ENCODE data around the gene MAP2K1. TPM values are rescaled to one million over a fixed set of nuclear protein-coding genes. Genes with fewer than 3 reads are reported as not detected.

Gene MAP2K1
- polyA plus RNA-seq, 1 donor, result 27.1 TPM

DNA sequence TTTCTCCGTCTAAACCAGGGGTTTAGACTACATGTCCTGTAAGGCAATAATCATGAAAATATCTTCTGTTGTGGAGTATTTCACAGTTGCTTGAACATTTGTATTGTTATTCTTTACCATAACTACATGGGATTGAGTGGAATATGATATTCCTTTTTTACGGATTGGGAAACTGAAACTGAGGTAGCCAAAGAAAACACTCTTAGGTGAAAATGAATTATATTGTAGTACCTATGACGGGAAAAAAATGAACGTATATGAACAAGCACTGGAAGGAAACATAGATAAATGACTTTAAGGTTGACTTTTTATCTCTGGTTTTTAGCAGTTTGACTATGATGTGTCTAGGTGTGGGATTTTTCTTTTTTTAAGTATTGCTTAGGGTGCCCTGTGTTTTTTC, 35.6 kb downstream of the MAP2K1 start:
- no peaks in the 10 kb centered on the region for H3K27me3 ChIP-seq (ENCODE audit: control insufficient read depth, insufficient read depth, low read length)
- no peaks in the 10 kb centered on the region for H3K4me1 ChIP-seq (ENCODE audit: control insufficient read depth, insufficient read depth, low read length)
- DNase-seq, result no peak
- no peaks in the 10 kb centered on the region for H3K9me3 ChIP-seq (ENCODE audit: control insufficient read depth, low read depth, low read length)
- H3K36me3 ChIP-seq (ENCODE audit: control insufficient read depth, insufficient read depth, low read length), result no peaks in the 10 kb centered on the region
- 100% methylated on average over 1 of the region's 4 CpGs for WGBS (ENCODE audit: insufficient coverage, low lambda C conversion rate)
- no peak overlapping the region for H3K27ac ChIP-seq (ENCODE audit: low read length)
- no peak overlapping the region for H3K4me3 ChIP-seq (ENCODE audit: low read length)

DNA sequence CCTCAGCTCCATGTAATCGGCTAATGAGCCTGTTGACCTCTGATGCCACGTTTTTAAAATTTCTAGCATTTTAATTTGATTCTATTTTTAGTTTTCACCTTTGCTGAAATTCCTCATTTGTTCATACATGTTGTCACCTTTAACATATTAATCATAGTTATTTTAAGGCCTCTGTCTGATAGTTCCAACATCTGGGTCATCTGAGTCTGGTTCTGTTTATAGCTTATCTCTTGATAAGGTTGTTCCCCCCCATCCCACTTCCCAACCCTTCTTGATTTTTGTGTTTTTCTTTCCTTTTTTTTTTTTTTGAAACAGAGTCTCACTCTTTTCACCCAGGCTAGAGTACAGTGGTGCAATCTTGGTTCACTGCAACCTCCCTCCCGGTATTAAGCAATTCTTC, 36.4 kb downstream of the MAP2K1 start:
- H3K4me1 ChIP-seq (ENCODE audit: control insufficient read depth, insufficient read depth, low read length), result no peaks in the 10 kb centered on the region
- H3K27me3 ChIP-seq (ENCODE audit: control insufficient read depth, insufficient read depth, low read length), result no peaks in the 10 kb centered on the region
- 94% methylated on average over 2 of the region's 3 CpGs for WGBS (ENCODE audit: insufficient coverage, low lambda C conversion rate)
- no peaks in the 10 kb centered on the region for H3K36me3 ChIP-seq (ENCODE audit: control insufficient read depth, insufficient read depth, low read length)
- H3K4me3 ChIP-seq (ENCODE audit: low read length), result no peak overlapping the region
- DNase-seq, result no peak
- no peaks in the 10 kb centered on the region for H3K9me3 ChIP-seq (ENCODE audit: control insufficient read depth, low read depth, low read length)
- H3K27ac ChIP-seq (ENCODE audit: low read length), result no peak overlapping the region

DNA sequence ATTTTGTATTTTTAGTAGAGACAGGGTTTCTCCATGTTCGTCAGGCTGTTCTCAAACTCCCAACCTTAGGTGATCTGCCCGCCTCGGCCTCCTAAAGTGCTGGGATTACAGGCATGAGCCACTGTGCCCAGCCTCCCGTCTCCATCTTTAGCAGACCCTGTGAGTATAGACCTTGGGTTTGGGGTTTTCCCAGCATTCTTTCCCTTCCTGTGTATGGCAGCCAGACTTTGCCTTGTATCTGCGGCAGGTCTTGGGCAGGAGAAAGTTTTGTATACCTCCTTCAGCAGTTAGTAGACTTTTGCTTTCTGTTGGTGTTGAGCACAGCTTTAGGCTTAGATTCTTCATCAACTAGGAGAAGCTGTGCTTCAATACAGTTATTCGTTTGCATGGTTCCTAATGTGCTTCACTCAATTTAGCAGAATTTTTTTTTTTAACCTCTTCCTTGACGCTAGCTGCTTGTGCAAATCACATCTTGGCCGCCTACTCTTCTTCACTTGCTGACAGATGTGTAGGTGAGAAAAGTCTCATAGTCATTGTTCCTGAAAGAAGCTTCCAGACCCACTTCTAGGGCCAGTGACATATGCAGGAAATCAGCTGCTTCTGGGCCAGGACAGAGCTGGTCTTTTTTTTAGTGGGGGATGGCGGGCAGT, 38.4 kb downstream of the MAP2K1 start:
- Histone ChIP-seq H3K36me3 (ENCODE audit: control insufficient read depth, insufficient read depth, low read length) (no peaks in the 10 kb centered on the region), H3K4me3 (ENCODE audit: low read length) (no peak overlapping the region), H3K27me3 (ENCODE audit: control insufficient read depth, insufficient read depth, low read length) (no peaks in the 10 kb centered on the region), H3K9me3 (ENCODE audit: control insufficient read depth, low read depth, low read length) (no peaks in the 10 kb centered on the region), H3K4me1 (ENCODE audit: control insufficient read depth, insufficient read depth, low read length) (no peaks in the 10 kb centered on the region), H3K27ac (ENCODE audit: low read length) (no peak overlapping the region)
- DNase-seq, result no peak
- WGBS (ENCODE audit: insufficient coverage, low lambda C conversion rate), result no CpG with 5 or more reads among the region's 9 CpGs

DNA sequence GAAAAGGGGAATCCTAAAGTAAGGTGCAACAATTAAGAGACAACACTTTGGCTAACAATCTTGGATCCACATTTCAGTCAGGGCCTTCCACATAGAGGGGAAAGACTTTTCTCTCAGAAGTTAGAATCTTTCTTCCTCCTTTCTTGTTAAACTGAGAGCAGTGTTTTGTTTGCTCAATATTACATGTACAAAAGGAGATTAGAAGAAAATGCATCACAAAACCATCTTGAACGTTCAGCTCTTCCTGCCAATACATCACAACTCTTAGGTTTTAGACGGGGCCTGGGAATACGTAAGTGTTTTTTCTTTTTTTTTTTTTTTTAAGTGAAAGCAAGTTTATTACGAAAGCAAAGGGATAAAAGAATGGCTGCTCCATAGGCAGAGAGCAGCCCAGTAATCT, 39.1 kb downstream of the MAP2K1 start:
- no peak overlapping the region for H3K4me3 ChIP-seq (ENCODE audit: low read length)
- DNase-seq, result no peak
- H3K9me3 ChIP-seq (ENCODE audit: control insufficient read depth, low read depth, low read length), result no peaks in the 10 kb centered on the region
- no peaks in the 10 kb centered on the region for H3K4me1 ChIP-seq (ENCODE audit: control insufficient read depth, insufficient read depth, low read length)
- H3K27ac ChIP-seq (ENCODE audit: low read length), result no peak overlapping the region
- no peaks in the 10 kb centered on the region for H3K36me3 ChIP-seq (ENCODE audit: control insufficient read depth, insufficient read depth, low read length)
- WGBS (ENCODE audit: insufficient coverage, low lambda C conversion rate), result 79% methylated on average over 3 of the region's 4 CpGs
- no peaks in the 10 kb centered on the region for H3K27me3 ChIP-seq (ENCODE audit: control insufficient read depth, insufficient read depth, low read length)

- WGBS (ENCODE audit: insufficient coverage, low lambda C conversion rate), result no CpG with 5 or more reads among the region's 4 CpGs
- no peaks in the 10 kb centered on the region for H3K27me3 ChIP-seq (ENCODE audit: control insufficient read depth, insufficient read depth, low read length)
- H3K4me1 ChIP-seq (ENCODE audit: control insufficient read depth, insufficient read depth, low read length), result no peaks in the 10 kb centered on the region
- no peak for DNase-seq
- H3K9me3 ChIP-seq (ENCODE audit: control insufficient read depth, low read depth, low read length), result no peaks in the 10 kb centered on the region
- H3K4me3 ChIP-seq (ENCODE audit: low read length), result no peak overlapping the region
- no peak overlapping the region for H3K27ac ChIP-seq (ENCODE audit: low read length)
- no peaks in the 10 kb centered on the region for H3K36me3 ChIP-seq (ENCODE audit: control insufficient read depth, insufficient read depth, low read length)
These were observed 42.4 kb downstream of the MAP2K1 start for GRCh38 chr15:66429117-66429516.

- Histone ChIP-seq H3K27ac (ENCODE audit: low read length) (no peak overlapping the region), H3K4me1 (ENCODE audit: control insufficient read depth, insufficient read depth, low read length) (no peaks in the 10 kb centered on the region), H3K27me3 (ENCODE audit: control insufficient read depth, insufficient read depth, low read length) (no peaks in the 10 kb centered on the region), H3K36me3 (ENCODE audit: control insufficient read depth, insufficient read depth, low read length) (no peaks in the 10 kb centered on the region), H3K9me3 (ENCODE audit: control insufficient read depth, low read depth, low read length) (no peaks in the 10 kb centered on the region), H3K4me3 (ENCODE audit: low read length) (no peak overlapping the region)
- no peak for DNase-seq
- no CpG with 5 or more reads among the region's 7 CpGs for WGBS (ENCODE audit: insufficient coverage, low lambda C conversion rate)
These were observed 42.8 kb downstream of the MAP2K1 start for GRCh38 chr15:66429546-66429945.

- WGBS (ENCODE audit: insufficient coverage, low lambda C conversion rate), result no CpG with 5 or more reads among the region's 3 CpGs
- H3K4me1 ChIP-seq (ENCODE audit: control insufficient read depth, insufficient read depth, low read length), result no peaks in the 10 kb centered on the region
- no peaks in the 10 kb centered on the region for H3K27me3 ChIP-seq (ENCODE audit: control insufficient read depth, insufficient read depth, low read length)
- no peak for DNase-seq
- H3K27ac ChIP-seq (ENCODE audit: low read length), result no peak overlapping the region
- no peak overlapping the region for H3K4me3 ChIP-seq (ENCODE audit: low read length)
- H3K9me3 ChIP-seq (ENCODE audit: control insufficient read depth, low read depth, low read length), result no peaks in the 10 kb centered on the region
- peaks cover 4% of the 10 kb centered on the region for H3K36me3 ChIP-seq (ENCODE audit: control insufficient read depth, insufficient read depth, low read length)
These were observed 44.0 kb downstream of the MAP2K1 start for GRCh38 chr15:66430627-66431255.

- H3K27ac ChIP-seq (ENCODE audit: low read length), result no peak overlapping the region
- no peaks in the 10 kb centered on the region for H3K27me3 ChIP-seq (ENCODE audit: control insufficient read depth, insufficient read depth, low read length)
- H3K4me3 ChIP-seq (ENCODE audit: low read length), result no peak overlapping the region
- no peaks in the 10 kb centered on the region for H3K4me1 ChIP-seq (ENCODE audit: control insufficient read depth, insufficient read depth, low read length)
- WGBS (ENCODE audit: insufficient coverage, low lambda C conversion rate), result no CpG with 5 or more reads among the region's 2 CpGs
- H3K36me3 ChIP-seq (ENCODE audit: control insufficient read depth, insufficient read depth, low read length), result peaks cover 26% of the 10 kb centered on the region
- DNase-seq, result no peak
- no peaks in the 10 kb centered on the region for H3K9me3 ChIP-seq (ENCODE audit: control insufficient read depth, low read depth, low read length)
These were observed 47.0 kb downstream of the MAP2K1 start for GRCh38 chr15:66433726-66434125.

DNA sequence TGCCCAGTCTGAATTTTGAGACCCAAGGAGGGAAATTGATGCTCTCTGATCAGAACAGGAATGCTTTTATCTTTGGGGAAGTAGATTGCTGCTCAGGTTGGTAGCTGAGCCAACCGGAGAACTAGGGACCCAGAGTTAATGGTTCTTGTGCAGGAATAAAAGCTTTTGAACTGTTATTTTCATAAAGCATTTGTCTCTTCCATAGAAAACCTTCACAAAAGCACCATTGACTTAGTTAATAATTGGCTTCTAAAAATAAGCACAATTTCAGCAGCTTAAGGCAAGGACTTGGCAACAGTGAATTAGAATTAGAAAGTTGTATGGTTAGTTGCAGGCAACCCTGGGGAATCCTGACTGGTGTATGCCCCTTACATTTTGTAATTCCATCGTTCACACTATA, 53.8 kb downstream of the MAP2K1 start:
- Histone ChIP-seq H3K27me3 (ENCODE audit: control insufficient read depth, insufficient read depth, low read length) (no peaks in the 10 kb centered on the region), H3K9me3 (ENCODE audit: control insufficient read depth, low read depth, low read length) (no peaks in the 10 kb centered on the region), H3K36me3 (ENCODE audit: control insufficient read depth, insufficient read depth, low read length) (peaks cover 53% of the 10 kb centered on the region), H3K27ac (ENCODE audit: low read length) (no peak overlapping the region), H3K4me1 (ENCODE audit: control insufficient read depth, insufficient read depth, low read length) (no peaks in the 10 kb centered on the region), H3K4me3 (ENCODE audit: low read length) (no peak overlapping the region)
- WGBS (ENCODE audit: insufficient coverage, low lambda C conversion rate), result no CpG with 5 or more reads among the region's 2 CpGs
- no peak for DNase-seq

DNA sequence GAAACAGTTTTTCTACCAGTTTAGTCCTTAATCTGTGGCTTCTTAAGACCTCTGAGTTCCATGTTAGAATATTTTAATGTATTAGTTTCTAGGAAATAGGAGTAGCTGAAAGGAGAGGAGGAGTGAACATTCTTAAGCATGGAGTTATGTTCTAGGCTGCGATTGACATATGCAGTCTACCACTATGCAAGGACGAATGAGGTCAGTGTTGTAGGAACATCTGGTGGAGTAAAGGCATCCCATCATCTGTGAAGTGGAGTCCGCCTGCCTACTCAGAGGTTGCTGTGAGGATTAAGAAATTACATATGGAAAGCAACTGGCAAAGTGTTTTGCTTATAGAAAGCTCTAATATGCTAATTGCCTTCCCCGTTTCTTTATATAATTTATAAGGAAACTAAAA, 65.7 kb downstream of the MAP2K1 start:
- Histone ChIP-seq H3K27me3 (ENCODE audit: control insufficient read depth, insufficient read depth, low read length) (no peaks in the 10 kb centered on the region), H3K36me3 (ENCODE audit: control insufficient read depth, insufficient read depth, low read length) (peaks cover 3% of the 10 kb centered on the region), H3K27ac (ENCODE audit: low read length) (no peak overlapping the region), H3K4me3 (ENCODE audit: low read length) (no peak overlapping the region), H3K9me3 (ENCODE audit: control insufficient read depth, low read depth, low read length) (no peaks in the 10 kb centered on the region), H3K4me1 (ENCODE audit: control insufficient read depth, insufficient read depth, low read length) (no peaks in the 10 kb centered on the region)
- 75% methylated on average over 1 of the region's 4 CpGs for WGBS (ENCODE audit: insufficient coverage, low lambda C conversion rate)
- DNase-seq, result no peak
